Lung (tissue), 12 donors: ENCODE data around the gene MT2A. TPM values are rescaled to one million over a fixed set of nuclear protein-coding genes. Genes with fewer than 3 reads are reported as not detected.

Experiments
- ATAC-seq: fragments of 200-7000 bp; cut with Tn5 transposase; one replicate; pipeline ENCODE4 v1.9.1; 2020; ENCODE audit warnings: moderate number of reproducible peaks; ENCODE audit not compliant: insufficient read depth, low FRiP score
- DNase-seq, 3 donors: peaks; one replicate each; pipeline ENCODE4 v3.0.0-alpha.2; 2013 to 2017
- H3K27ac ChIP-seq, 2 donors: one replicate each; pipeline ENCODE4 v1.5.1; 2013; ENCODE audit warnings: mild to moderate bottlenecking in 2 of 2, moderate library complexity in 2 of 2, control low read depth in 1 of 2, inconsistent platforms in 1 of 2, low read depth in 1 of 2, low read length in 1 of 2
- H3K27me3 ChIP-seq, 3 donors: one replicate each; pipeline ENCODE4 v1.5.1; 2013; ENCODE audit warnings: low read length in 2 of 3; ENCODE audit not compliant: control insufficient read depth in 3 of 3, insufficient read depth in 3 of 3
- H3K36me3 ChIP-seq, 4 donors: one replicate each; pipeline ENCODE4 v1.5.1; 2013; ENCODE audit warnings: low read length in 4 of 4, mild to moderate bottlenecking in 1 of 4, moderate library complexity in 1 of 4; ENCODE audit not compliant: control insufficient read depth in 4 of 4, insufficient read depth in 4 of 4
- H3K4me1 ChIP-seq, 5 donors: one replicate each; pipeline ENCODE4 v1.5.1; 2013; ENCODE audit warnings: low read length in 5 of 5, mild to moderate bottlenecking in 2 of 5, moderate library complexity in 1 of 5; ENCODE audit not compliant: control insufficient read depth in 5 of 5, insufficient read depth in 5 of 5
- H3K4me3 ChIP-seq: one replicate; pipeline ENCODE4 v1.5.1; 2013; ENCODE audit warnings: mild to moderate bottlenecking, control low read depth, moderate library complexity
- H3K9ac ChIP-seq, 2 donors: one replicate each; pipeline ENCODE4 v1.5.1; 2013; ENCODE audit warnings: low read length in 2 of 2, control low read depth in 1 of 2; ENCODE audit not compliant: insufficient read depth in 1 of 2
- H3K9me3 ChIP-seq, 4 donors: one replicate each; pipeline ENCODE4 v1.5.1; 2013; ENCODE audit warnings: low read length in 3 of 4, mild to moderate bottlenecking in 1 of 4, moderate library complexity in 1 of 4; ENCODE audit not compliant: control insufficient read depth in 4 of 4, insufficient read depth in 3 of 4
- WGBS, 2 donors: extraction: QIAGEN DNeasy Blood & Tissue Kit; methylation state at CpG; one replicate each; pipeline ENCODE4 v1.1.7; 2013; 5-methylcytosine and 5-hydroxymethylcytosine counted together
- polyA plus RNA-seq, 2 donors: library from polyadenylated mRNA; stranded (reverse); fragments of 200-250 nt; gene quantifications; one replicate each; pipeline ENCODE4 v1.2.1, GENCODE V29; 2013
- total RNA-seq, 2 donors: library from RNA; depleted of rRNA in 1 of 2; stranded (reverse); fragments of >200 nt in 1 of 2; gene quantifications; one replicate each; pipeline ENCODE4 v1.2.1, GENCODE V29; 2014 to 2021
- TF ChIP-seq, protein P1 (sequence below): IDR thresholded peaks from 2 replicates; pipeline ENCODE4 v1.5.1; 2012; ENCODE audit warnings: mild to moderate bottlenecking; ENCODE audit errors: control extremely low read depth, extremely low read depth
- donor health status: control.
- donor health status: control.
- donor health status: Bipolar disorder and iron deficiency.
- donor health status: healthy.
- donor health status: DM: yes; HTN: yes; CAD: no.

The MT2A gene
- total and polyA plus RNA-seq, 4 donors = 17.6 to 1,104 (median 712) TPM

DNA sequence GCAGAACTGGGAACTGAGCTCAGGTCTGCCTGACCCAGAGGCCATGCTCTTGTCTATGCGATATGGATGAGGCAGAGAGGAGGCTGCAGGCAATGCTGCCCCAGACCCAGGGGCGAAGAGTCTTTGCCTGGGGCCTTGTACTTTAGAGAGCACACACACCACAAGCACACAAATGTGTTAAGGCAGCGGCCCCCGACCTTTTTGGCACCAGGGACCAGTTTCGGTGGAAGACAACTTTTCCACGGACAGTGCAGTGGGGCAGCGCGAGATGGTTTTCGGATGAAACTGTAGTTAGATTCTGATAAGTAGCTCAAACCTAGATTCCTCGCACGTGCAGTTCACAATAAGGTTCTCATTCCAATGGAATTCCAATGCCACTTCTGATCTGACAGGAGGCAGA is 36.9 kb upstream of the MT2A start:
- no peak overlapping the region for H3K9ac ChIP-seq
- H3K4me1 ChIP-seq = no peaks in the 10 kb centered on the region
- H3K9me3 ChIP-seq = peaks cover 0 to 2% (median 0%) of the 10 kb centered on the region in 4 donors

DNA sequence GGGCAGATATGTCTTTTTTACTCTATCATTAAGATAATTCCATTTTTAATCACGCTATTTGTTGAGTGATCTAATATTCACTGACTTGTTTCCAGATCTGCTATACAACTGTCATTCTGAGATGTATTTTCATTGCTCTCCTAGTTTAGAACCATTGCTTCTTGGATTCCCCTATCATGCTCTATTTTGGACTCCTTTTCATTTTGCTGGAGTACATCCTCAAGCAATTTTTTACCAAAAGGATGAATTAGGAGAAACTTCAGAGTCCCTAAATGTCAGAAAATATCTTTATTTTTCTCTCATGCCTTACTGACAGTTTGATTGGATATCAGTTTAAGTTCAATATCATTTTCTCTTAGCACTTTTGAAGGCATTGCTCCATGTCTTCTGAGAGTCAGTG is 33.8 kb upstream of the MT2A start:
- H3K27me3 ChIP-seq = no peaks in the 10 kb centered on the region
- H3K9me3 ChIP-seq = no peaks in the 10 kb centered on the region
- TF ChIP-seq, protein P1, sequence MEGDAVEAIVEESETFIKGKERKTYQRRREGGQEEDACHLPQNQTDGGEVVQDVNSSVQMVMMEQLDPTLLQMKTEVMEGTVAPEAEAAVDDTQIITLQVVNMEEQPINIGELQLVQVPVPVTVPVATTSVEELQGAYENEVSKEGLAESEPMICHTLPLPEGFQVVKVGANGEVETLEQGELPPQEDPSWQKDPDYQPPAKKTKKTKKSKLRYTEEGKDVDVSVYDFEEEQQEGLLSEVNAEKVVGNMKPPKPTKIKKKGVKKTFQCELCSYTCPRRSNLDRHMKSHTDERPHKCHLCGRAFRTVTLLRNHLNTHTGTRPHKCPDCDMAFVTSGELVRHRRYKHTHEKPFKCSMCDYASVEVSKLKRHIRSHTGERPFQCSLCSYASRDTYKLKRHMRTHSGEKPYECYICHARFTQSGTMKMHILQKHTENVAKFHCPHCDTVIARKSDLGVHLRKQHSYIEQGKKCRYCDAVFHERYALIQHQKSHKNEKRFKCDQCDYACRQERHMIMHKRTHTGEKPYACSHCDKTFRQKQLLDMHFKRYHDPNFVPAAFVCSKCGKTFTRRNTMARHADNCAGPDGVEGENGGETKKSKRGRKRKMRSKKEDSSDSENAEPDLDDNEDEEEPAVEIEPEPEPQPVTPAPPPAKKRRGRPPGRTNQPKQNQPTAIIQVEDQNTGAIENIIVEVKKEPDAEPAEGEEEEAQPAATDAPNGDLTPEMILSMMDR = no peak
- DNase-seq (no peak), ATAC-seq (no peak)
- H3K4me3 ChIP-seq = no peak overlapping the region
- WGBS, 2 donors = 56 to 80% methylated on average over 1 of the region's 1 CpG
- H3K27ac ChIP-seq = no peak overlapping the region
- no peaks in the 10 kb centered on the region for H3K4me1 ChIP-seq
- no peaks in the 10 kb centered on the region for H3K36me3 ChIP-seq
- no peak overlapping the region for H3K9ac ChIP-seq

More for the DNA sequence above, 36.9 kb upstream of the MT2A start:
- Histone ChIP-seq H3K36me3 (no peaks in the 10 kb centered on the region), H3K27ac (no peak overlapping the region), H3K4me3 (no peak overlapping the region), H3K27me3 (no peaks in the 10 kb centered on the region)
- 87 to 88% methylated on average over 11 of the region's 11 CpGs for WGBS, 2 donors
- TF ChIP-seq, protein P1 = no peak
- ATAC-seq (no peak), DNase-seq (no peak)

DNA sequence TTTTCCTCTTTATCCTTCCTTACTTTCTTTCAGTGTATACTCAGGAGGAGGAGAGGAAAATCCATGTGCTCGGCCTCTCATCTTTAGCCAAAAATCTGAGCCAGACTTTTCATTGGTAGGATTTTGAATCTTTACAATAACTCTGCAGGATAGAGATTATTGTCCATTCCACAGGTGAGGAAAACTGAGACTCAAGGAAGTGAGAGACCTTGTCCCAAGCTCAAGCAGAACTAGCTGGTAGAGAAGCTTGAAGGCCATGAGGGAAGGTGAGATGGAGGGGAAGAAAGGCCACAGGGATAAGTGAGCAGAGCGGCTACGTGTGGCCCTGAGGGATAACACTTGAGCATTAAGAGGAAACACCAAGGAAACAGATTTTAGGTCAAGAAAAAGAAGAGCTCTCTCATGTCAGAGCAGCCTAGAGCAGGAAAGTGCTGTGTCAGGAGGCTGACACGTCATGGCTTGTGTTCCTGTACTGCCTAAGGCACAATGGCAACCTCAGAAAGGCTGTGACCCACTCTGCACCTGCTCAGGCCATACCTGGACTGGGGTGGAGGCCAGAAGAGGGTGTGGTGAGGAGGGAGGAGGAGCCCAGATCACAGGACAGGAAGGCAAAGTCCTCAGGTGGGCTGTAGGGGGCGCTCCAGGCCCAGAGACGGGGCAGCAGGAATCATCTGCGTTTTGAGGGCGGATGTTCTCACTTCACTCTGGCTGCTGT is 31.6 kb upstream of the MT2A start:
- WGBS, 2 donors = 32 to 33% methylated on average over 8 of the region's 8 CpGs
- DNase-seq (peak; percentile 34 to 56 (median 42)), ATAC-seq (peak; percentile 97)
- H3K36me3 ChIP-seq = no peaks in the 10 kb centered on the region
- H3K4me1 ChIP-seq = no peaks in the 10 kb centered on the region
- H3K9ac ChIP-seq = no peak overlapping the region
- H3K9me3 ChIP-seq = no peaks in the 10 kb centered on the region
- H3K27me3 ChIP-seq = no peaks in the 10 kb centered on the region
- H3K27ac ChIP-seq = no peak overlapping the region
- H3K4me3 ChIP-seq = no peak overlapping the region
- TF ChIP-seq, protein P1 = peak; percentile 80

DNA sequence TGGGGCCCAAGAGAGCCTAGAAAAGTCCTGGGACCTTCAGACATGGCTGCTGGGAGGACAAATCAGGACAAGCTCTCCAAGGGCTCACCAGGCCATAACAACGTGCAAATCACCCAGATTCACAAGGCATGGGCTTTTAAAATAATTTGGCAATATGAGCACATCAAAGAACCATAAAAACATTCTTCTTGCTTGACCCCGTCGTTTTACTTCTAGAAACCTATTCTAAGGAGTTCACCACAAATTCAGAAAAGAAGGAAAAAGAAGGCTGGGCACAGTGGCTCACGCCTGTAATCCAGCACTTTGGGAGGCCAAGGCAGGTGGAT is 31.1 kb upstream of the MT2A start:
- Histone ChIP-seq H3K27ac (no peak overlapping the region), H3K4me1 (no peaks in the 10 kb centered on the region), H3K9ac (no peak overlapping the region), H3K9me3 (no peaks in the 10 kb centered on the region), H3K27me3 (no peaks in the 10 kb centered on the region), H3K4me3 (no peak overlapping the region), H3K36me3 (no peaks in the 10 kb centered on the region)
- DNase-seq = no peak
- no peak for ATAC-seq
- TF ChIP-seq, protein P1 = no peak
- 78 to 82% methylated on average over 4 of the region's 4 CpGs for WGBS, 2 donors
